Neuronal stem cell (in vitro differentiated cells): ENCODE results near the gene PSENEN.

ENCODE experiments used
- DNase-seq: peaks from one replicate; pipeline ENCODE4 v3.0.0-alpha.2; 2013; ENCODE audit warnings: low spot score
- H2AFZ ChIP-seq: one replicate; pipeline ENCODE4 v1.6.1; 2013; ENCODE audit warnings: mild to moderate bottlenecking, low read length, inconsistent platforms
- H2AK5ac ChIP-seq: 2 replicates; pipeline ENCODE4 v1.6.1; 2013; ENCODE audit warnings: low read depth, mild to moderate bottlenecking, inconsistent platforms, low read length, moderate library complexity, mixed read lengths
- H2BK120ac ChIP-seq: 2 replicates; pipeline ENCODE4 v1.6.1; 2013; ENCODE audit warnings: low read depth, mild to moderate bottlenecking, inconsistent platforms, low read length, moderate library complexity, mixed read lengths
- H2BK12ac ChIP-seq: one replicate; pipeline ENCODE4 v1.6.1; 2013; ENCODE audit warnings: low read length, inconsistent platforms
- H2BK15ac ChIP-seq: 2 replicates; pipeline ENCODE4 v1.6.1; 2013; ENCODE audit warnings: mild to moderate bottlenecking, low read length, inconsistent platforms, mixed read lengths
- H2BK5ac ChIP-seq: one replicate; pipeline ENCODE4 v1.6.1; 2013; ENCODE audit warnings: inconsistent platforms, mild to moderate bottlenecking, low read length, moderate library complexity
- H3K14ac ChIP-seq: one replicate; pipeline ENCODE4 v1.6.1; 2013; ENCODE audit warnings: low read length, inconsistent platforms
- H3K18ac ChIP-seq: 2 replicates; pipeline ENCODE4 v1.6.1; 2013; ENCODE audit warnings: low read length, inconsistent platforms
- H3K23ac ChIP-seq: 2 replicates; pipeline ENCODE4 v1.6.1; 2013; ENCODE audit warnings: low read depth, mild to moderate bottlenecking, mixed read lengths, low read length, inconsistent platforms; ENCODE audit not compliant: poor library complexity
- H3K27ac ChIP-seq: replicated peaks from 3 replicates; pipeline ENCODE4 v1.5.1; 2013; ENCODE audit warnings: low read length, inconsistent platforms
- H3K27me3 ChIP-seq, 3 experiments: 2 replicates each; pipeline ENCODE4 v1.6.1; 2013; ENCODE audit warnings: low read length in 3 of 3, mild to moderate bottlenecking in 2 of 3, inconsistent platforms in 1 of 3, low read depth in 1 of 3, mixed read lengths in 1 of 3, moderate library complexity in 1 of 3; ENCODE audit not compliant: control insufficient read depth in 3 of 3, insufficient read depth in 3 of 3
- H3K36me3 ChIP-seq, 2 donors: replicated peaks in 1 of 2; 2 replicates each; pipeline ENCODE4 v1.6.1; 2013; ENCODE audit warnings: low read length in 2 of 2; ENCODE audit not compliant: control insufficient read depth in 2 of 2, insufficient read depth in 2 of 2
- H3K4ac ChIP-seq: 2 replicates; pipeline ENCODE4 v1.6.1; 2013; ENCODE audit warnings: inconsistent platforms, mild to moderate bottlenecking, low read length, moderate library complexity
- H3K4me1 ChIP-seq, 2 donors: 1 replicate in 1 of 2; 2 replicates in 1 of 2; pipeline ENCODE4 v1.6.1; 2013; ENCODE audit warnings: low read length in 2 of 2, low read depth in 1 of 2; ENCODE audit not compliant: control insufficient read depth in 2 of 2, insufficient read depth in 1 of 2
- H3K4me2 ChIP-seq: one replicate; pipeline ENCODE4 v1.6.1; 2013; ENCODE audit warnings: mild to moderate bottlenecking, low read length, inconsistent platforms; ENCODE audit not compliant: insufficient read depth, poor library complexity, severe bottlenecking
- H3K4me3 ChIP-seq, 2 donors: 2 replicates each; pipeline ENCODE4 v1.5.1; 2013; ENCODE audit warnings: low read length in 2 of 2, mild to moderate bottlenecking in 2 of 2, inconsistent platforms in 1 of 2, moderate library complexity in 1 of 2
- H3K79me1 ChIP-seq: one replicate; pipeline ENCODE4 v1.6.1; 2013; ENCODE audit warnings: low read depth, mild to moderate bottlenecking, inconsistent platforms, low read length, moderate library complexity
- H3K9ac ChIP-seq: one replicate; pipeline ENCODE4 v1.6.1; 2013; ENCODE audit warnings: mild to moderate bottlenecking, low read depth, low read length, inconsistent platforms; ENCODE audit not compliant: poor library complexity
- H3K9me3 ChIP-seq, 2 donors: replicated peaks in 1 of 2; 2 replicates each; pipeline versions ENCODE3 to v1.6.1; 2013; ENCODE audit warnings: low read length in 2 of 2, mild to moderate bottlenecking in 2 of 2, inconsistent platforms in 1 of 2, low read depth in 1 of 2, mixed read lengths in 1 of 2, moderate library complexity in 1 of 2; ENCODE audit not compliant: control insufficient read depth in 2 of 2, insufficient read depth in 1 of 2
- H4K8ac ChIP-seq: one replicate; pipeline ENCODE4 v1.6.1; 2013; ENCODE audit warnings: low read depth, mild to moderate bottlenecking, inconsistent platforms, low read length, moderate library complexity
- H4K91ac ChIP-seq: one replicate; pipeline ENCODE4 v1.6.1; 2013; ENCODE audit warnings: low read length, low read depth, mild to moderate bottlenecking, inconsistent platforms; ENCODE audit not compliant: poor library complexity
- WGBS, 2 donors: extraction: QIAGEN DNeasy Blood & Tissue Kit; methylation state at CpG; one replicate each; pipeline ENCODE4 v1.1.7; 2013; ENCODE audit warnings: missing lambda C conversion rate in 2 of 2, mixed read lengths in 1 of 2; ENCODE audit not compliant: insufficient read length in 2 of 2, insufficient replicate concordance in 1 of 2; ENCODE audit errors: extremely low coverage in 2 of 2; 5-methylcytosine and 5-hydroxymethylcytosine counted together

Gene PSENEN

GRCh38 chr19:35721374-35721773, 24.1 kb upstream of the PSENEN start:
- Histone ChIP-seq H3K9ac (peak overlapping the region; percentile 21), H3K18ac (no peak overlapping the region), H3K23ac (no peak overlapping the region), H2AFZ (no peak overlapping the region), H3K9me3 (no peaks in the 10 kb centered on the region), H3K27ac (no peak overlapping the region), H2BK120ac (no peak overlapping the region), H3K4ac (peak overlapping the region; percentile 37), H2BK12ac (peak overlapping the region; percentile 10), H4K91ac (no peak overlapping the region), H2BK5ac (peak overlapping the region; percentile 75), H3K4me3 (no peak overlapping the region), H3K79me1 (peaks cover 17% of the 10 kb centered on the region), H3K4me2 (no peak overlapping the region), H3K36me3 (peaks cover 53 to 68% of the 10 kb centered on the region in 2 donors), H2BK15ac (no peak overlapping the region), H3K27me3 (no peaks in the 10 kb centered on the region), H3K4me1 (peaks cover 6 to 9% of the 10 kb centered on the region in 2 donors), H4K8ac (no peak overlapping the region), H3K14ac (peak overlapping the region; percentile 8), H2AK5ac (no peak overlapping the region)
- no CpG with 5 or more reads among the region's 16 CpGs for WGBS, 2 donors
- DNase-seq, result no peak

GRCh38 chr19:35722461-35722860, 23.0 kb upstream of the PSENEN start:
- Histone ChIP-seq H3K14ac (no peak overlapping the region), H3K79me1 (peaks cover 17% of the 10 kb centered on the region), H4K8ac (no peak overlapping the region), H3K27ac (no peak overlapping the region), H3K23ac (peak overlapping the region; percentile 91), H2AFZ (no peak overlapping the region), H3K4ac (no peak overlapping the region), H3K18ac (no peak overlapping the region), H2AK5ac (no peak overlapping the region), H3K4me1 (peaks cover 6 to 7% of the 10 kb centered on the region in 2 donors), H3K9me3 (no peaks in the 10 kb centered on the region), H2BK120ac (no peak overlapping the region), H3K4me3 (no peak overlapping the region), H3K36me3 (peaks cover 60 to 77% of the 10 kb centered on the region in 2 donors), H2BK15ac (no peak overlapping the region), H4K91ac (no peak overlapping the region), H3K4me2 (no peak overlapping the region), H2BK12ac (no peak overlapping the region), H3K27me3 (no peaks in the 10 kb centered on the region), H3K9ac (no peak overlapping the region), H2BK5ac (no peak overlapping the region)
- no CpG with 5 or more reads among the region's 14 CpGs for WGBS, 2 donors
- DNase-seq, result no peak

- peaks cover 17% of the 10 kb centered on the region for H3K79me1 ChIP-seq
- peaks cover 6 to 7% of the 10 kb centered on the region in 2 donors for H3K4me1 ChIP-seq
- peak overlapping the region; percentile 40 for H3K23ac ChIP-seq
- H2BK5ac ChIP-seq, result no peak overlapping the region
- no peak overlapping the region for H2AFZ ChIP-seq
- H3K14ac ChIP-seq, result no peak overlapping the region
- no peak overlapping the region for H3K27ac ChIP-seq
- H3K9me3 ChIP-seq, result no peaks in the 10 kb centered on the region
- no peak overlapping the region for H4K91ac ChIP-seq
- no peak overlapping the region for H2AK5ac ChIP-seq
- DNase-seq, result no peak
- no peak overlapping the region for H3K18ac ChIP-seq
- H3K27me3 ChIP-seq, result no peaks in the 10 kb centered on the region
- no peak overlapping the region for H3K9ac ChIP-seq
- no peak overlapping the region for H2BK15ac ChIP-seq
- H3K4me2 ChIP-seq, result no peak overlapping the region
- H4K8ac ChIP-seq, result no peak overlapping the region
- H2BK120ac ChIP-seq, result no peak overlapping the region
- no peak overlapping the region for H3K4me3 ChIP-seq
- no peak overlapping the region for H2BK12ac ChIP-seq
- peaks cover 65 to 81% of the 10 kb centered on the region in 2 donors for H3K36me3 ChIP-seq
- WGBS, 2 donors, result no CpG with 5 or more reads among the region's 16 CpGs
- no peak overlapping the region for H3K4ac ChIP-seq
Measured at GRCh38 chr19:35722897-35723296, 22.6 kb upstream of the PSENEN start.

GRCh38 chr19:35723671-35724070, 21.8 kb upstream of the PSENEN start:
- no peak overlapping the region for H2AFZ ChIP-seq
- no peak overlapping the region for H3K27ac ChIP-seq
- no peak overlapping the region for H4K8ac ChIP-seq
- no peak overlapping the region for H3K4me2 ChIP-seq
- H3K27me3 ChIP-seq, result no peaks in the 10 kb centered on the region
- H3K36me3 ChIP-seq, result peaks cover 71 to 89% of the 10 kb centered on the region in 2 donors
- peaks cover 5% of the 10 kb centered on the region in 2 donors for H3K4me1 ChIP-seq
- H2BK120ac ChIP-seq, result no peak overlapping the region
- no peak overlapping the region for H3K18ac ChIP-seq
- no peak overlapping the region for H3K23ac ChIP-seq
- no peaks in the 10 kb centered on the region for H3K9me3 ChIP-seq
- H2AK5ac ChIP-seq, result no peak overlapping the region
- no peak overlapping the region for H3K14ac ChIP-seq
- no peak overlapping the region for H3K4ac ChIP-seq
- H2BK5ac ChIP-seq, result no peak overlapping the region
- H4K91ac ChIP-seq, result no peak overlapping the region
- H2BK15ac ChIP-seq, result no peak overlapping the region
- peaks cover 12% of the 10 kb centered on the region for H3K79me1 ChIP-seq
- H2BK12ac ChIP-seq, result no peak overlapping the region
- WGBS, 2 donors, result no CpG with 5 or more reads among the region's 24 CpGs
- DNase-seq, result no peak
- H3K4me3 ChIP-seq, result no peak overlapping the region
- H3K9ac ChIP-seq, result no peak overlapping the region
